Transverse colon (tissue), 4 donors: ENCODE results near the gene SIRT5.

Experiments used
- CTCF ChIP-seq, 5 experiments: fragments of 200-600 bp in 3 of 5; fragments of 450-650 bp in 2 of 5; sonication (generic) in 3 of 5; IDR thresholded peaks; 1 replicate in 2 of 5; 2 replicates in 3 of 5; pipeline ENCODE4 v1.5.1; 2016 to 2017; ENCODE audit warnings: antibody characterized with exemption in 5 of 5, inconsistent platforms in 3 of 5, mild to moderate bottlenecking in 2 of 5, moderate library complexity in 1 of 5
- POLR2A ChIP-seq: fragments of 450-650 bp; IDR thresholded peaks from one replicate; pipeline ENCODE4 v1.6.1; 2016; ENCODE audit warnings: antibody characterized with exemption, mild to moderate bottlenecking, moderate library complexity
- POLR2AphosphoS5 ChIP-seq, 3 donors: sonication (generic); formaldehyde crosslinking; IDR thresholded peaks; one replicate each; pipeline ENCODE4 v1.6.1; 2016; ENCODE audit warnings: antibody characterized with exemption in 3 of 3

- TF ChIP-seq CTCF (IDR thresholded peaks at IDR 0.05), result no peak
- TF ChIP-seq POLR2A, result no peak
- no peak for TF ChIP-seq POLR2AphosphoS5 (IDR thresholded peaks at IDR 0.05)
These were observed 25.6 kb downstream of the SIRT5 start for GRCh38 chr6:13600036-13600435.
